ENCODE results near the gene MRC2. TPM values are rescaled to one million over a fixed set of nuclear protein-coding genes. Genes with fewer than 3 reads are reported as not detected.
"Not testable (repeated sequence)": the region's sequence is repeated elsewhere in the genome, so short reads cannot be mapped to it uniquely, and the experiment has no call there.

Gene MRC2
- total RNA-seq, 2 donors from 2014 or later, result 34.2 to 73.7 TPM

DNA sequence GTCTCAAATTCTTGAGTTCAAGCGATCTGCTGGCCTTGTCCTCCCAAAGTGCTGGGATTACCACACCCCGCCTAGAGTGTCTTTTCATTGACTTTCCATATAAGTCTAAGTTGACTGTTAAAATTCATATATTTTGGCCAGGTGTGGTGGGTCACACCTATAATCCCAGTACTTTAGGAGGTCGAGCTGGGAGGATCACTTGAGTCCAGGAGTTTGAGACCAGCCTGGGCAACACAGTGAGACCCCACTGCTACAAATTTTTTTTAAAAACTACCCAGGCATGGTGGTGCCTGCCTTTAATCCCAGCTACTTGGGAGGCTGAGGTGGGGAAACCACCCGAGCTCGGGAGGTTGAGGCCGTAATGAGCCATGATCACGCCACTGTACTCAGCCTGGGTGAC is 21.9 kb upstream of the MRC2 start:
- Histone ChIP-seq H3K36me3 (peaks cover 0 to 12% of the 10 kb centered on the region in 2 donors), H3K9me3 (no peaks in the 10 kb centered on the region), H3K27ac (no peak overlapping the region), H3K4me3 (no peak overlapping the region), H3K27me3 (replicated peaks; ENCODE audit: insufficient read depth) (no peaks in the 10 kb centered on the region), H3K4me1 (replicated peaks) (no peaks in the 10 kb centered on the region)
- TF ChIP-seq POLR2AphosphoS5 (IDR thresholded peaks at IDR 0.05) (no peak), POLR2A (IDR thresholded peaks at IDR 0.05) (no peak)
- 94% methylated on average over 7 of the region's 7 CpGs for WGBS
- intact Hi-C loops (cut with DNase I), result no loop called here
- DNase-seq (ENCODE audit: low spot score), result no peak

DNA sequence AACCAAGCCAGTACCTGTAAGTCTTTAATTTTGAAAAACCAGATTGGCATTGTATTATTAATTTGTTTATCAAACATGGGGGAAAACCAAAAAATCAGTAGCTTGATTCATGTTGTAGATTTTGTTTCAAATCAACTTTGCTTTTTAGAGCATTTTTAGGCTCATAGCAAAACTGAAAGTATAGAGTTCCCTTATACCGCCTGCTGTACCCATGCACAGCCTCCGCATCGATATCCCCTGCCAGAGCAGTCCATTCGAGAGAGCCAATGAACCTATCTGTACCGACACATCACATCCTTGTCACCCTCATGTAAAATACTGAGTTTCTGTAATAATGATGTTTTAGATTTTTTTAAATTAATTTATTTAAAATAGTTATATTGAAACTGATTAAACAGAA is 16.2 kb upstream of the MRC2 start:
- no peak overlapping the region for H3K27ac ChIP-seq
- intact Hi-C loops (cut with DNase I), result no loop called here

DNA sequence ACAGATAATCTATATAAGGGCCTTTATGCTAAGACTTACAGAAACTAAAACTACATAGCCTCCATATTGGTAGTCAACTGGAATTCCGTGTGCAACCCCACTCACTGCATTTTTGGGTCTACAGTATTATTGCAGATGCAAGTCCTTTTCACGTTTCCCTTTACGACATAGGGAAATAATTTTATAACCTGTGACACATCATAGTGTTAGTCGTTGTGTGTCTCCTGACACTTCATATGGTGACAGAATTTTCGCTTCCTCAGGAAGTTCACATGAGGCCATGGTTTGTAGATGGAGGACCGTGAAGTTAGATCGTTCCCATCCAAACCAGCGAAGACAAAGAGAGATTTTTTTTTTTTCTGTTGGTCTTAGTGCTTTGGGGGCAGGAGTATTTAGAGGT is 15.7 kb upstream of the MRC2 start:
- Histone ChIP-seq H3K4me3 (no peak overlapping the region), H3K27me3 (replicated peaks; ENCODE audit: insufficient read depth) (no peaks in the 10 kb centered on the region), H3K27ac (no peak overlapping the region), H3K36me3 (peaks cover 0 to 12% of the 10 kb centered on the region in 2 donors), H3K4me1 (replicated peaks) (no peaks in the 10 kb centered on the region), H3K9me3 (no peaks in the 10 kb centered on the region)
- intact Hi-C loops (cut with DNase I), result no loop called here
- WGBS, result 77% methylated on average over 8 of the region's 8 CpGs
- DNase-seq (ENCODE audit: low spot score), result no peak
- TF ChIP-seq POLR2A (IDR thresholded peaks at IDR 0.05) (no peak), POLR2AphosphoS5 (IDR thresholded peaks at IDR 0.05) (no peak)
- TF ChIP-seq, protein P1, sequence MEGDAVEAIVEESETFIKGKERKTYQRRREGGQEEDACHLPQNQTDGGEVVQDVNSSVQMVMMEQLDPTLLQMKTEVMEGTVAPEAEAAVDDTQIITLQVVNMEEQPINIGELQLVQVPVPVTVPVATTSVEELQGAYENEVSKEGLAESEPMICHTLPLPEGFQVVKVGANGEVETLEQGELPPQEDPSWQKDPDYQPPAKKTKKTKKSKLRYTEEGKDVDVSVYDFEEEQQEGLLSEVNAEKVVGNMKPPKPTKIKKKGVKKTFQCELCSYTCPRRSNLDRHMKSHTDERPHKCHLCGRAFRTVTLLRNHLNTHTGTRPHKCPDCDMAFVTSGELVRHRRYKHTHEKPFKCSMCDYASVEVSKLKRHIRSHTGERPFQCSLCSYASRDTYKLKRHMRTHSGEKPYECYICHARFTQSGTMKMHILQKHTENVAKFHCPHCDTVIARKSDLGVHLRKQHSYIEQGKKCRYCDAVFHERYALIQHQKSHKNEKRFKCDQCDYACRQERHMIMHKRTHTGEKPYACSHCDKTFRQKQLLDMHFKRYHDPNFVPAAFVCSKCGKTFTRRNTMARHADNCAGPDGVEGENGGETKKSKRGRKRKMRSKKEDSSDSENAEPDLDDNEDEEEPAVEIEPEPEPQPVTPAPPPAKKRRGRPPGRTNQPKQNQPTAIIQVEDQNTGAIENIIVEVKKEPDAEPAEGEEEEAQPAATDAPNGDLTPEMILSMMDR (IDR thresholded peaks at IDR 0.05), result no peak

More for the DNA sequence above, 16.2 kb upstream of the MRC2 start:
- no peak overlapping the region for H3K4me3 ChIP-seq
- no peak for TF ChIP-seq POLR2A (IDR thresholded peaks at IDR 0.05)
- no peak for TF ChIP-seq POLR2AphosphoS5 (IDR thresholded peaks at IDR 0.05)
- TF ChIP-seq, protein P1 (IDR thresholded peaks at IDR 0.05), result no peak
- H3K4me1 ChIP-seq (replicated peaks), result no peaks in the 10 kb centered on the region
- peaks cover 0 to 12% of the 10 kb centered on the region in 2 donors for H3K36me3 ChIP-seq
- no peaks in the 10 kb centered on the region for H3K9me3 ChIP-seq
- 91% methylated on average over 5 of the region's 5 CpGs for WGBS
- H3K27me3 ChIP-seq (replicated peaks; ENCODE audit: insufficient read depth), result no peaks in the 10 kb centered on the region
- no peak for DNase-seq (ENCODE audit: low spot score)

DNA sequence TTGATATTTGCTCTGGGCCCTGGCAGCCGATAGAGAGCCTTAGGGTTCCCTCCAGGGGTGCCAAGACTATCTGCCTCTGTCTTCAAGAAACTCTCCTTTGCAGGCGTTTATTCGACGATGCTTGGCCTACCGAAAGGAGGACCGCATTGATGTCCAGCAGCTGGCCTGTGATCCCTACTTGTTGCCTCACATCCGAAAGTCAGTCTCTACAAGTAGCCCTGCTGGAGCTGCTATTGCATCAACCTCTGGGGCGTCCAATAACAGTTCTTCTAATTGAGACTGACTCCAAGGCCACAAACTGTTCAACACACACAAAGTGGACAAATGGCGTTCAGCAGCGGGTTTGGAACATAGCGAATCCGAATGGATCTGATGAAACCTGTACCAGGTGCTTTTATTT is 15.2 kb upstream of the MRC2 start:
- H3K9me3 ChIP-seq; H3K27ac ChIP-seq; DNase-seq (ENCODE audit: low spot score); H3K4me3 ChIP-seq; H3K27me3 ChIP-seq (replicated peaks; ENCODE audit: insufficient read depth); intact Hi-C loops (cut with DNase I); H3K4me1 ChIP-seq (replicated peaks): not testable (repeated sequence)
- 93% methylated on average over 8 of the region's 12 CpGs for WGBS
- peaks cover 0 to 12% of the 10 kb centered on the region in 2 donors for H3K36me3 ChIP-seq

DNA sequence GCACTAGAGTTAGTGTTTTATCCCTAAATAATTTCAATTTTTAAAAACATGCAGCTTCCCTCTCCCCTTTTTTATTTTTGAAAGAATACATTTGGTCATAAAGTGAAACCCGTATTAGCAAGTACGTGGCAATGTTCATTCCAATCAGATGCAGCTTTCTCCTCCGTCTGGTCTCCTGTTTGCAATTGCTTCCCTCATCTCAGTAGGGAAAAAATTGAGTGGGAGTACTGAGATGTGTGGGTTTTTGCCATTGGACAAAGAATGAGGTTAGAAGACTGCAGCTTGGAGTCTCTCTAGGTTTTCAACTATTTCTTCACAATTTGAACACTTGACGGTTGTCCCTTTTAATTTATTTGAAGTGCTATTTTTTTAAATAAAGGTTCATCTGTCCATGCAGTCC is 14.4 kb upstream of the MRC2 start:
- H3K36me3 ChIP-seq; H3K9me3 ChIP-seq; H3K27ac ChIP-seq; H3K4me3 ChIP-seq; DNase-seq (ENCODE audit: low spot score); intact Hi-C loops (cut with DNase I); H3K4me1 ChIP-seq (replicated peaks); H3K27me3 ChIP-seq (replicated peaks; ENCODE audit: insufficient read depth): not testable (repeated sequence)
- WGBS, result 87% methylated on average over 4 of the region's 4 CpGs

DNA sequence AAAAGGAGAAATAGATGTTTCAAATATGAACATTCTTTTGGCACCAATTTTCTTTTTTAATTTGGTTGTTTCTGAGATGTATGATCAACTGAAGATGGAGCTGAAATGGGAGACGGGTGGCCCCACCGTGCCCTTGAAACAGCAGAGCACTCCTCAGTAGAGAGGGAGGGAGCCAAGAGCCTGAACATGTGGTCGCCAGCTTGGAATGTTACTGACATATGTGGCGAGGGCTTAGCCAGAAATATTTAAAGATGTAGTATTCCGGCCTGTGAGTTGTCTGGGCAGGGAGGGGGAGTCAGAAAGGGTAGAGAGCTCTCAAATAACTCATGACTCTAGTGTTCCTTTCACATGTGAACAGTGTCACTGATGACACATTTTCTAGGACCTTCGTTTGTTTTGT is 13.3 kb upstream of the MRC2 start:
- TF ChIP-seq POLR2AphosphoS5 (IDR thresholded peaks at IDR 0.05) (no peak), POLR2A (IDR thresholded peaks at IDR 0.05) (no peak)
- TF ChIP-seq, protein P1 (IDR thresholded peaks at IDR 0.05), result no peak
- DNase-seq (ENCODE audit: low spot score), result no peak
- Histone ChIP-seq H3K4me1 (replicated peaks) (no peaks in the 10 kb centered on the region), H3K4me3 (no peak overlapping the region), H3K9me3 (no peaks in the 10 kb centered on the region), H3K27me3 (replicated peaks; ENCODE audit: insufficient read depth) (no peaks in the 10 kb centered on the region), H3K36me3 (peaks cover 0 to 4% of the 10 kb centered on the region in 2 donors), H3K27ac (no peak overlapping the region)
- intact Hi-C loops (cut with DNase I), result no loop called here
- 65% methylated on average over 6 of the region's 6 CpGs for WGBS

Measured in prostate gland (tissue), 2 donors.